ENCODE results near the gene CEP85L.
"Not testable (repeated sequence)": the region's sequence is repeated elsewhere in the genome, so short reads cannot be mapped to it uniquely, and the experiment has no call there.

Gene CEP85L

DNA sequence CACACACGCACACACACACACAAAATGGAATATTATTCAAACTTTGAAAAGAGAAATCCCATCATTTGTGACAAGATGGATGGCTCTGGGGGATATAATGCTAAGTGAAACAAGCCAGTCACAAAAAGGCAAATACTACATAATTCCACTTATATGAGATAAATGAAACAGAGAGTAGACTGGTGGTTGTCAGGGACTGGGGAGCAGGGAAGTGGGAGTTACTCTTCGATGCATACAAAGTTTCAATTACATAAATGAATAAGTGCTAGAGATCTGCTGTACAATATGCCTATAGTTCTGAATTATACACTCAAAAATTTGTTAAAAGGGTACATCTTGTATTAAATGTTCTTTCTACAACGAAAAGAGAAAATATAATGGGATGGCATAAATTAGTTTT is 161.4 kb downstream of the CEP85L start:
- no peak for DNase-seq

DNA sequence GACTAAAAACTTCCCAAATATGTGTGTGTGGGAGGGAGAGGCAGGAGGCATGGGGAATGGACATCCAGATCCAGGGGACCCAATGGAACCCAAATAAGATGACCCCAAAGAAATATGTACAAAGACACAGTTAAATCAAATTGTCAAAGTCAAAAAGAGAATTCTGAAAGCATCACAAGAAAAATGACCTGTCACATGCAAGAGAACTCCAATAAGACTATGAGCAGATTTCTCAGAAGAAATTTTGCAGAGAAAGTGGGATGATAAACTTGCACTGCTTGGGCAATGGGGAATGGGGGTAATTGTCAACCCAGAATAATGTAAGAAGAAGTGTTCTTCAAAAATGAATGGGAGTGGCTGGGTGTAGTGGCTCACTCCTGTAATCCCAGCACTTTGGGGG is 162.8 kb downstream of the CEP85L start:
- DNase-seq = no peak

DNA sequence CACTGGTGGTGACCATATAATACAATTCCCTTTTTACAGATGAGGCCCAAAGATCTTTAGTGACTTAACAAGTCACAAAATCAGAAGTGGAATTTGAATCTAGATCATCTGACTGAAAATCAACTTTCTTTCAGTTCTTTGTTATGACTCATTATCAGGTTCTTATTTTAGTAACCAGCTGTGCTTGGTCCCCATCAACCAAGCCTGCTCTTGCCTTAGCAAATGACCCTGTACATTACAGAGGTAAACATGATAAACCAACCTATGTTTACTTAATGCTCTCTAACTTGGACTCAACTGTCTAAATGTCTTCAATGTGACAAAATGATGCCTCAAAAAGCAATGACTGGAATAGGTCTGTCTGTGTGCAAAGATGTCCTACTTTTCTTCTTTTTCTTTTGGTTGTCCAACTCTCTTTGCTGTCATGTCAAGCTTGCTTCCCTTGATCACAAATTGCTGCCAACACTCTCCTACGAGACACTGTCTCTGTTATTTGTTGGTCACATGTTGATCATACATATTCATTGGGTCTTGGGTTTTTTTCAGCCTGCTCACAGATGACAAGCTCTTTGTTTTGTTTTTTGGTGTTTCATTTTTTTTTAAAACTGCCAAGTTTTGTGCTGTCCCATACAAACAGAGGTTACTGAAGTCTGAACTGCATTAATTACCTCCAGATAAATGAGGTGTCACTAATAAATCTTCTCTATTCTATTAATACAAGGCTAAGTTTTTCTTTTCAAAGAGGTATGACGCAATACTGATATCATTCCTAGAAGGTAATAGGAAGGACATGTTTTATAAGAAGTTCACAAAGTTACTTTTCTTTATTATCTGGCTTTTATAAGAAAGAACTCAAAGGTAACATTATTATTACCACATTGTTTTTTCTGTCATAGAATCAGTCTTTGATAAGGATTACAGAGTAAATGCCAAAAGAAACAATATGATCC is 165.5 kb downstream of the CEP85L start:
- DNase-seq = no peak

DNA sequence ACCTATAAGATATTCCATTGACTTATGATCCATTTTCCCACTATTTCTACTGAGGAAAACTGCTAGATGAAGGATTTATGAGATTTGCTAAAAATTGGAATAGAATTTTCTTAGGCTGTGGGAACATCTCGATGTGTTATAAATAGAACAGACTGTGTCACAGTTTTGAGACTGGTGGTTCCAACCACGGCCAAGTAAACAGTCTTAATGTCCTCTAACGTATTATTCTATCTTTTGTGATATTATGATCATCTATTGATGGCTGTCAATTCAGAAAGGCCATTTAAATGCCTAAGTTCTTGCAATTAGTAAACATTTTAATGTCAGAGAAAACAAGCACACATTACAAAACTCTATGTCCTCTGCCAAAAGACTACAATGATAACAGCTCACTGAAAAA is 174.8 kb downstream of the CEP85L start:
- no peak for DNase-seq

GRCh38 chr6:118473266-118473665 is 178.1 kb downstream of the CEP85L start:
- no peak for DNase-seq

GRCh38 chr6:118469468-118469867 is 181.9 kb downstream of the CEP85L start:
- DNase-seq = no peak

DNA sequence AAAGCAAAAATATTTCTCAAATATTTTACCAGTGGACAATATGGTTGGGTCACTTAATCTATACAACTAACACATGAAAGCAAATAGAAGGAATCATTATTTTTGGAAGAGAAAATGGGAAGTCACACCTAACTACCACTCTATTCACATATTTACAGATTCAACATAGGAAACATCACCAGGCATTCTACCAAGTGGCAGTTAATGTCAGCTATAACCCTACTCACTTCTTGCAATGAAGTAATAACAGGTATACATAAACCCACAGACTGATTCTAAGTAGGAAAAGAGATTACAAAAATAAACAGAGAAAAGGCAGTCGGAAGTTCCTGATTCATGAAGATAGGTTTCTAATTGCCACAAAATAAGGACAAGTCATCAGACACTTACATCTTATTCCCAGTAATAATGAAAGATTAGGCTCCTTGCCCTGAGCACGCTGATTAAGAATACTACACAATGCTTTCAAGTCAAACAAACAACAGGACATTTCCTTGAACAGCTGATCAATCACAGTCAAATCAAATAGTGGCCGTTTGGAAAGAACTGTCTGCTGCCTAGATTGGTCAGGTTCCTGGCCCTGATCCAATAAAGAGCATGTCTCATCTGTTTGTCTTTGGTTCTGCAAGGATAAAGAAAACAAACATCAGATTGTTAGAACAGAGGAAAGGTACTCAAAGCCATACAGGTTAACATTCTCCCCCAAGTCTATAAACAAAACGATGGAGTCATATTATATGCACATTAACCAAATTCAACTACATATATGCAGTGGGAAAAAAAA is 182.5 kb downstream of the CEP85L start:
- DNase-seq = no peak

DNA sequence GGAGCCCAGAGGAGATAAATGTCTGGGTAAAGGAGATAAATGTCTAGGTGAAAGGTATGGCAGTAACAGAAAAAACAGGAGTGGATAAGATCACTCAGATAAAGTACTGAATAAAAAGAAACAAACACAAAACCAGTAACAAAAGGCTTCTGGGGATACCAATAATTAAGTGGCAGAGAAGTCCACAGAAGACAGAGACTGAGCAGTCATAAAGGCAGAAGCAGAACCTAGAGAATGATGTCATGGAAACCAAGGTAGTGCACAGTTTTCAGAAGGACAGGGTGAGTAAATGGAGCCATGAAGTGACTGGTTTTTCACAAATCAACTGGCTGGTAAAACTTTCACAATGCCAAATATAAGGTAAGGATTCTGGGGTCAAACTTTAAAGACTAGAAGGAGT is 184.2 kb downstream of the CEP85L start:
- DNase-seq = no peak

- no peak for DNase-seq
Measured at GRCh38 chr6:118464620-118465019, 186.8 kb downstream of the CEP85L start.

- no peak for DNase-seq
Measured at GRCh38 chr6:118460958-118461470, 190.4 kb downstream of the CEP85L start.

DNA sequence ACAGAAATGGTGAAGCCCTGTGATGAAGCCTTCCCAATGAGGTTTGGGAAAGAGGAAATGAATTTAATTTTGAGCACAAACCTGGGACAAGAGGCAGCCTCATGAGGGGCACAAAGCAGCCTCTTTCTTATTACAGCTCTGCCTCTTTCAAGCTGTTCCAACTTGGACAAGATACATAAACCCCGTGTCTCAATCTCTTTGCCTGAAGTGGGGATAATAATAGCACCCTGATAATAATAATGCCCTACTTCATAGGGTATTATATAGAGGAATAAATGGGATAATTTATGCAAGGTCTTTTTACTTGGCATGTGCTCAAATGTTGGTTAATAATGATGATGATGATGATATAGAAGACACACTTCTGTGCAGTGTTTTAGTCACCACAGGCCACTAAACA is 194.4 kb downstream of the CEP85L start:
- no peak for DNase-seq

DNA sequence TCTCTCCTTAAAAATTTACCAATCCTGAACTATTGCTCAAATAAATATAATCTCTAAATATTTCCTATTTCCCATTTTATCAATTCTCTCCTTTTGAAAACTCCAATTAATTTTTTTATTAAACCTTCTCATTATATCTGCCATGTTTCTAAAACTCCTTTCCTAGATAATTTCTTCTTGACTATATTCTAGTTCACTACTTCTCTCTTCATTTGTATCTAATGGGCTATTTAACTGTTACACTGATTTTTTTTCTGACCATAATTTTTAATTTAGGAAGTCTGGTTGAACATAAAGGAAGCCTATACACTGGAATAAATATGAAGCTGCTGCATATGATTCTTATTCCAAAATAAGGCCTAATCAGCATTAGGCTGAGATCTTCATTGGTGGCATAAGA is 199.6 kb downstream of the CEP85L start:
- DNase-seq = no peak

GRCh38 chr6:118444796-118445195 is 206.6 kb downstream of the CEP85L start:
- no peak for DNase-seq

- no peak for DNase-seq
Measured at GRCh38 chr6:118436482-118436881, 214.9 kb downstream of the CEP85L start.

- DNase-seq = not testable (repeated sequence)
Measured at GRCh38 chr6:118434147-118434546, 217.2 kb downstream of the CEP85L start.

GRCh38 chr6:118421312-118421711 is 230.1 kb downstream of the CEP85L start:
- DNase-seq = not testable (repeated sequence)

DNA sequence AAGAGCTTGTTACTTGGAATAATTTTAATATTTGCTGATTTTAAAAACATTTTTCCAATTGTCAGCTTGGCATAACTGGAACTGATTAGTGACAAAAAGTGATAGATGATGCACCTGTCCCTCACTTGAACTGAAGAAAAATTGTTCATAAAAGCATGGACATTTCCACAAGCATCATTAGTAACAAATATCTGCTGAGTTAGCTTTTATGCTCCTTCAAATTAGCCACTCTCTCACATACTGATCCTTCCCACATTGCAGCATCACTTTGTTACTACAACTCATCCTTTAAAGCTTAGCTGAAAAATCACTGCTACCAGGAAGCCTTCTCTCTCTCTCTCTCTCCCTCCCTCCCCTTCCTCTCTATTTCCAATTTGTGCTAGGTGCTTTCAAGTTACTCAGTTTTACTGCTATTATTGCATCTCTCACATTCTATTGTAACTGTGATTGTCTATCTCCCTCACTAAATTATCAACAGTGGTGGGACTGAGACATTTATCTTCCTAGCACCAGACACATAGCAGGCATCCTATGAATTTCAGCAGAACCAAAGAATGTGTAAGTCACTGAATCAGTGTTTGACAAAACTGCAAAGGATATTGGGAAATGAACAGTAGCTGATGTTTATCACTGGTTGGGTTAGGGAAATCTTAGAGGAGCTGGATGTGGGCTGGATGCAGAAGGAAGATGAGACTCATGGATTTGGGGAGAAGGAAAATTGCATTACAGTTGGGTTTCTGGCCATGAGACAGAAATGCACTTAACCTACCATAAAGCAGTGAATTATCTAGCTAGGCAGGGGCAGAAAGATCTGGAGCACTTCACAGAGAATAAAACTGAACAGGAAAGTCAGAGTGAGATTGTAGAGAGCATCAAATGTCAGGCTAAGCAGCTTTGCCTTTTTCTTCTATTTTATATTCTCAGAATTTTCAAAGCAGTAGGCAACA is 231.7 kb downstream of the CEP85L start:
- DNase-seq = no peak
